ENCODE measurements around the gene RALGAPA2.

RALGAPA2 gene

DNA sequence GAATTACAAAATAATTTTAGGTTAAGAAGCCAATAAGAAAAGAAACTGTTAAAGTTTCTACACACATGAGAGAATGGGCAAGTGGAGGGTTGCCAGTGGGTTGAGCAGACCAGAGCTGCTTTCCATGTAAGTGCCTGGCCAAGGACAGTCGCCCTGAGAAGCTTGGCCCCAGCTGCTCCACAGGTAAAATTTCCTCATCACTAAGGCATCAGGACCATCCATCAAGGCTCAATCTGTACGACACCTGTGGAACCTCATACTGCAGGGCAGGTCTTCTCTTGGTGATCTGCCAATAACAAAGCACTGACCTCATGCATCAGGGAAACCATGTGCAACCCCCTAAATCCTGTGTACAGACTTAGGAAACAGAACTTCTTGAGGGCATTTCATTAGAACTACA lies 229.1 kb downstream of the RALGAPA2 start:
- no peak for DNase-seq (ENCODE audit: low spot score)
- no peak for TF ChIP-seq CTCF (IDR thresholded peaks at IDR 0.05; ENCODE audit: borderline replicate concordance, control extremely low read depth, extremely low read depth, insufficient read depth, missing control alignments)
- in situ Hi-C loops (cut with MboI; ENCODE audit: low sequenced_read_pairs, unreplicated experiment): no loop called here

DNA sequence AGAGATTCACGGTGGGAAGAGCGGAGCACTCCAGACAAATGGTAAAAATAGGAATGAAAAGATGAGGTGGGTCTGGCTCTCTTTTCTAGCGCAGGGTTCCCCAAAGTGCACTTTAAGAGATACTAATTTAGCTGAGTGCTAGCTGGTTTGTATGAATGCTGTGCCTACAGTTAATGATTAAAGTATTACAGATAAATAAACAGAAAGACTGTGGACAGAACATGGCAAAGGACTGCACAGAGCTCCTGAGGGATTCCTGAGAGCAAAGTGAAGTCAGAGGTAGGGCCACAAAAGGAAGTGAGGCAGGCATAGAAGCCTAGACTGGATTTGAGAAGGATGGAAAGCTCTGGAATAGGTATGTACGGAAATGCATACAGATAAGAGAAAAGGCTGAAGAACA lies 230.0 kb downstream of the RALGAPA2 start:
- no peak for DNase-seq (ENCODE audit: low spot score)
- no peak for TF ChIP-seq CTCF (IDR thresholded peaks at IDR 0.05; ENCODE audit: borderline replicate concordance, control extremely low read depth, extremely low read depth, insufficient read depth, missing control alignments)
- in situ Hi-C loops (cut with MboI; ENCODE audit: low sequenced_read_pairs, unreplicated experiment): no loop called here

DNA sequence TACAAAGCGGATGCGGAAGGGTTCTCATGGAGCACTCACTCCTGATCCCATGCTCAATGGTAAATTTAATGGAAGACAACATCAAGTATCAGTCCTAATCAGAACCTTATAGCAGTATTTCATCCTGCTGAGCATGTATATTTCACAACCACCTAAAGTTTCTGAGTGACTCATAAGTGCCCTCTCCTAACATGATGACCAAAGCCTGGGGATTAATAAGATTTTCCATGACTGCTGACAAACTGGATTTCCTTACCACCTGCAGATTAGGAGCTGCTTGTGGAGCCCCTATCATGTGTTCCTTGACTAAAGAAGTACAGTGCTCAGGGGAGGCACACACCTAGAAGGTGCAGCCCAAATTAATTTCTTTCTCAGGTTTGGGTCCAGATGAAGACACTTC lies 231.8 kb downstream of the RALGAPA2 start:
- DNase-seq (ENCODE audit: low spot score): no peak
- in situ Hi-C loops (cut with MboI; ENCODE audit: low sequenced_read_pairs, unreplicated experiment): no loop called here
- TF ChIP-seq CTCF (IDR thresholded peaks at IDR 0.05; ENCODE audit: borderline replicate concordance, control extremely low read depth, extremely low read depth, insufficient read depth, missing control alignments): no peak

- DNase-seq (ENCODE audit: low spot score): no peak
- no peak for TF ChIP-seq CTCF (IDR thresholded peaks at IDR 0.05; ENCODE audit: borderline replicate concordance, control extremely low read depth, extremely low read depth, insufficient read depth, missing control alignments)
- in situ Hi-C loops (cut with MboI; ENCODE audit: low sequenced_read_pairs, unreplicated experiment): no loop called here
Measured at GRCh38 chr20:20480126-20480525, 232.3 kb downstream of the RALGAPA2 start.

- in situ Hi-C loops (cut with MboI; ENCODE audit: low sequenced_read_pairs, unreplicated experiment): no loop called here
- TF ChIP-seq CTCF (IDR thresholded peaks at IDR 0.05; ENCODE audit: borderline replicate concordance, control extremely low read depth, extremely low read depth, insufficient read depth, missing control alignments): no peak
- no peak for DNase-seq (ENCODE audit: low spot score)
Measured at GRCh38 chr20:20477444-20478041, 234.9 kb downstream of the RALGAPA2 start.

- TF ChIP-seq CTCF (IDR thresholded peaks at IDR 0.05; ENCODE audit: borderline replicate concordance, control extremely low read depth, extremely low read depth, insufficient read depth, missing control alignments): no peak
- in situ Hi-C loops (cut with MboI; ENCODE audit: low sequenced_read_pairs, unreplicated experiment): no loop called here
- no peak for DNase-seq (ENCODE audit: low spot score)
Measured at GRCh38 chr20:20476504-20476903, 235.9 kb downstream of the RALGAPA2 start.
